ENCODE data around the gene SLC11A2. TPM values are rescaled to one million over a fixed set of nuclear protein-coding genes. Genes with fewer than 3 reads are reported as not detected.
A peak's percentile ranks its signal among the peaks of the same experiment; 100 is the strongest.

The SLC11A2 gene
- total and polyA plus RNA-seq, 8 donors = 19.1 to 52.9 (median 36.6) TPM

- peaks cover 0 to 15% (median 5%) of the 10 kb centered on the region in 3 donors for H3K36me3 ChIP-seq
- no peak for FAIRE-seq
- no peak overlapping the region for H3K27ac ChIP-seq
Observed at GRCh38 chr12:51004504-51004903, 21.7 kb downstream of the SLC11A2 start.

GRCh38 chr12:51001799-51002198, 24.4 kb downstream of the SLC11A2 start:
- DNase-seq (no peak), FAIRE-seq (no peak), ATAC-seq (no peak)
- Histone ChIP-seq H3K27me3 (no peaks in the 10 kb centered on the region), H3K27ac (no peak overlapping the region), H3K4me3 (no peak overlapping the region), H3K36me3 (peaks cover 0 to 31% (median 5%) of the 10 kb centered on the region in 3 donors), H3K9me3 (no peaks in the 10 kb centered on the region), H3K4me1 (peaks cover 0 to 13% (median 0%) of the 10 kb centered on the region in 3 donors)
- no peak for TF ChIP-seq CTCF (IDR thresholded peaks at IDR 0.05)
- intact Hi-C loops (cut with DNase I) = no loop called here
- 94 to 96% methylated on average over 1 of the region's 1 CpG for WGBS, 2 donors

More at GRCh38 chr12:51004504-51004903, 21.7 kb downstream of the SLC11A2 start:
- intact Hi-C loops (cut with DNase I) = no loop called here
- H3K27me3 ChIP-seq = no peaks in the 10 kb centered on the region
- TF ChIP-seq CTCF (IDR thresholded peaks at IDR 0.05) = no peak
- H3K4me1 ChIP-seq = peaks cover 0 to 13% (median 0%) of the 10 kb centered on the region in 3 donors
- WGBS, 2 donors = 78 to 81% methylated on average over 6 of the region's 6 CpGs
- DNase-seq (no peak), ATAC-seq (no peak)
- no peak overlapping the region for H3K4me3 ChIP-seq
- H3K9me3 ChIP-seq = no peaks in the 10 kb centered on the region

DNA sequence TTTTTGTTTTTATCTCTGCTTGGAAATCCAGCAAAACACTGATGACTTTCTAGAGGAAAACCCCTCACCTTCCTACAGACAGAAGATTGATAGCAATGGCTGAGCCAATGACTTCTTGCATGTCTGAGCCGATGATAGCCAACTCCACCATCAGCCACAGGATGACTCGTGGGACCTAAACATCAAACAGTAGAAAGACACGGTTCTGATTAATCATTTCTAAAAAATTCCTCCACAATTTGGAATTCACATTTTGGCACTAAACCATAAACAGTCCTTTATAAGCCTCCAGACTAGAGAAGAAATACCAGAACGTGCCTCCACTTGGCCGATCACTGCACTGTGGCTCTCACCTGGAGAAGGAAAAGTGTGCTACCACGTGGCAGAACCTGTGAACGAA, 25.9 kb downstream of the SLC11A2 start:
- WGBS, 2 donors = 68 to 73% methylated on average over 7 of the region's 7 CpGs
- intact Hi-C loops (cut with DNase I) = no loop called here
- H3K36me3 ChIP-seq = peaks cover 0 to 44% (median 8%) of the 10 kb centered on the region in 3 donors

DNA sequence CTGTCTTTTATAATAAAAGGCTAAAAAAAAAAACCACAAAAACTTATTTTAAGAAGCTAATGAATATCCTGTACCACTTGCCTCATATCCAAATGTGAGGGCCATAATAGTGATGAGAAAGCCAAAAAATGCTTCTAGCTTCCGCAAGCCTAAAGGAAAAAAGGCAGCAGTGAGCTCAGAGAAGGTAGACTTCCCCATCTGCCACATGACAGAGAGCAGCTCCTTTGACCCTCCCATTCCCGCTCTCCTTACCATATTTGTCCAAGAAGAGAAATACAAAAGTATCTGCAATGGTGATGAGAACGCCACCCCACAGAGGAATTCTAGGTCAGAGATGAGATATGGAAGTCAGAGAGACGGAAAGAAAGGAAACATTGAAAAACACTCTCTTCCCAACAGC, 27.1 kb downstream of the SLC11A2 start:
- no peak for FAIRE-seq
- Histone ChIP-seq H3K4me1 (no peaks in the 10 kb centered on the region), H3K27ac (no peak overlapping the region), H3K27me3 (no peaks in the 10 kb centered on the region), H3K4me3 (no peak overlapping the region), H3K9me3 (no peaks in the 10 kb centered on the region), H3K36me3 (peaks cover 0 to 47% (median 8%) of the 10 kb centered on the region in 3 donors)
- peak in 2 of 4 donors; percentile 42 to 46 for ATAC-seq
- DNase-seq = no peak
- 81 to 91% methylated on average over 4 of the region's 4 CpGs for WGBS, 2 donors
- no peak for TF ChIP-seq CTCF (IDR thresholded peaks at IDR 0.05)
- intact Hi-C loops (cut with DNase I) = no loop called here

More for the DNA sequence above, 25.9 kb downstream of the SLC11A2 start:
- no peaks in the 10 kb centered on the region for H3K4me1 ChIP-seq
- TF ChIP-seq CTCF (IDR thresholded peaks at IDR 0.05) = no peak
- H3K4me3 ChIP-seq = no peak overlapping the region
- H3K27me3 ChIP-seq = no peaks in the 10 kb centered on the region
- no peaks in the 10 kb centered on the region for H3K9me3 ChIP-seq
- DNase-seq (no peak), ATAC-seq (no peak), FAIRE-seq (no peak)
- H3K27ac ChIP-seq = no peak overlapping the region

DNA sequence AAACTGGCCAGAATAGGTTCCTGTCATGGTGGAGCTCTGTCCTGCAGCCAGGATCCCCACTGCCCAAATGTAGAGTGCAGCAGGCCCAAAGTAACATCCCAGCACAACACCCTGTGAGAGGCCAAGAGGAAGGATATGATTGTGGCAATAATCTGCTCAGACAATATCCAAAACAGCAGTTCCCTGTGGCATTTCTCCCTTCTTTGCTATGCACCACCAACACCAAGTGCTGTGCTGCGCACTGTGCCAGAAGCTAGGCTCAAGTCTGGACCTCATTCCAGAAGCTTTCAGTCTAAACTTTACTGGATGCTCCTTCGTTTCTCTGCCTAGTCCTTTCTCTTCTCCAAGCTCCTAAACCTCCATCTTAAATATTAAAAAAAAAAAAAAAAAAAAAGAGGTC, 33.4 kb downstream of the SLC11A2 start:
- H3K9me3 ChIP-seq = no peaks in the 10 kb centered on the region
- no peak overlapping the region for H3K27ac ChIP-seq
- H3K27me3 ChIP-seq = no peaks in the 10 kb centered on the region
- H3K36me3 ChIP-seq = peaks cover 0 to 73% (median 18%) of the 10 kb centered on the region in 3 donors
- no peaks in the 10 kb centered on the region for H3K4me1 ChIP-seq
- H3K4me3 ChIP-seq = no peak overlapping the region
- FAIRE-seq (no peak), DNase-seq (no peak), ATAC-seq (peak in 2 of 4 donors; percentile 12 to 43)
- no peak for TF ChIP-seq CTCF (IDR thresholded peaks at IDR 0.05)
- 31 to 45% methylated on average over 2 of the region's 2 CpGs for WGBS, 2 donors
- intact Hi-C loops (cut with DNase I) = no loop called here

Measured in pancreas (tissue), 10 donors.